HepG2 (cell line): ENCODE measurements around the gene RSBN1L. TPM values are rescaled to one million over a fixed set of nuclear protein-coding genes. Genes with fewer than 3 reads are reported as not detected.
A peak's percentile ranks its signal among the peaks of the same experiment; 100 is the strongest.

ENCODE experiments used
- ARNT ChIP-seq: fragments of 450-650 bp; IDR thresholded peaks from 2 replicates; pipeline ENCODE4 v1.6.1; 2017
- KDM5B ChIP-seq: sonication (generic); formaldehyde crosslinking; IDR thresholded peaks from 2 replicates; pipeline ENCODE4 v1.4.0; 2020; ENCODE audit warnings: missing genetic modification reagents, mild to moderate bottlenecking, borderline replicate concordance
- KLF6 ChIP-seq: IDR thresholded peaks from 2 replicates; pipeline ENCODE4 v1.8.0; 2016; ENCODE audit warnings: missing biosample characterization, missing genetic modification reagents
- NFYC ChIP-seq: IDR thresholded peaks from 2 replicates; pipeline ENCODE4 v1.6.1; 2016; ENCODE audit warnings: missing genetic modification reagents, missing compliant biosample characterization
- TARDBP ChIP-seq: sonication (generic); formaldehyde crosslinking; IDR thresholded peaks from 2 replicates; pipeline ENCODE4 v1.8.0; 2022; ENCODE audit warnings: mild to moderate bottlenecking, missing genetic modification reagents
- ZFX ChIP-seq: sonication (generic); formaldehyde crosslinking; IDR thresholded peaks from 2 replicates; pipeline ENCODE4 v1.4.0; 2020; ENCODE audit warnings: mild to moderate bottlenecking, low read depth, missing genetic modification reagents, moderate library complexity
- ZNF136 ChIP-seq: sonication (generic); formaldehyde crosslinking; IDR thresholded peaks from 2 replicates; pipeline ENCODE4 v1.8.1; 2022; ENCODE audit warnings: low read depth, mild to moderate bottlenecking, moderate library complexity, missing genetic modification reagents
- ZNF780A ChIP-seq: sonication (generic); formaldehyde crosslinking; IDR thresholded peaks from 2 replicates; pipeline ENCODE4 v1.8.0; 2022; ENCODE audit warnings: mild to moderate bottlenecking, missing genetic modification reagents, moderate library complexity
- polyA plus RNA-seq, 8 experiments: library from polyadenylated mRNA; depleted of rRNA in 3 of 8; stranded (reverse) in 7 of 8; unstranded in 1 of 8; fragments of >200 nt; fragmentation: Illumina TruSeq in 4 of 8; extraction: Trizol in 4 of 8; gene quantifications; 2 replicates each; pipeline versions ENCODE4 v1.2.1 to v1.2.3, GENCODE V29; 2011 to 2016; ENCODE audit warnings: low read depth in 4 of 8, missing spikeins in 1 of 8, mixed read lengths in 1 of 8; ENCODE audit not compliant: insufficient read depth in 1 of 8
- total RNA-seq, 5 experiments: library from RNA; depleted of rRNA; stranded (reverse); fragments of >200 nt; fragmentation: Illumina TruSeq; extraction: Trizol; gene quantifications; 2 replicates each; pipeline ENCODE4 v1.2.3, GENCODE V29; 2016; ENCODE audit warnings: low read depth in 1 of 5
- TF ChIP-seq, protein P1 (sequence below), 2 experiments: fragments of 450-650 bp in 1 of 2; sonication (generic) in 1 of 2; formaldehyde crosslinking in 1 of 2; IDR thresholded peaks; 2 replicates each; pipeline versions ENCODE4 v1.6.1 to v1.8.0; 2016 to 2022; ENCODE audit warnings: antibody characterized with exemption in 1 of 2, mild to moderate bottlenecking in 1 of 2, missing genetic modification reagents in 1 of 2
- TF ChIP-seq, protein P2 (sequence below): sonication (generic); formaldehyde crosslinking; IDR thresholded peaks from 2 replicates; pipeline ENCODE4 v1.8.0; 2022; ENCODE audit warnings: mild to moderate bottlenecking, missing genetic modification reagents
- TF ChIP-seq, protein P3 (sequence below): sonication (generic); formaldehyde crosslinking; IDR thresholded peaks from 2 replicates; pipeline ENCODE4 v1.4.0; 2020; ENCODE audit warnings: low read depth, missing genetic modification reagents
- TF ChIP-seq, protein P4 (sequence below): sonication (generic); formaldehyde crosslinking; IDR thresholded peaks from 2 replicates; pipeline ENCODE4 v1.5.1; 2020; ENCODE audit warnings: missing genetic modification reagents, mild to moderate bottlenecking, borderline replicate concordance

RSBN1L gene
- total and polyA plus RNA-seq, 2 of the 13 experiments (the other 11 are each of a cell fraction or from before 2014, with no cell fraction given): 7.7 to 21.3 TPM

DNA sequence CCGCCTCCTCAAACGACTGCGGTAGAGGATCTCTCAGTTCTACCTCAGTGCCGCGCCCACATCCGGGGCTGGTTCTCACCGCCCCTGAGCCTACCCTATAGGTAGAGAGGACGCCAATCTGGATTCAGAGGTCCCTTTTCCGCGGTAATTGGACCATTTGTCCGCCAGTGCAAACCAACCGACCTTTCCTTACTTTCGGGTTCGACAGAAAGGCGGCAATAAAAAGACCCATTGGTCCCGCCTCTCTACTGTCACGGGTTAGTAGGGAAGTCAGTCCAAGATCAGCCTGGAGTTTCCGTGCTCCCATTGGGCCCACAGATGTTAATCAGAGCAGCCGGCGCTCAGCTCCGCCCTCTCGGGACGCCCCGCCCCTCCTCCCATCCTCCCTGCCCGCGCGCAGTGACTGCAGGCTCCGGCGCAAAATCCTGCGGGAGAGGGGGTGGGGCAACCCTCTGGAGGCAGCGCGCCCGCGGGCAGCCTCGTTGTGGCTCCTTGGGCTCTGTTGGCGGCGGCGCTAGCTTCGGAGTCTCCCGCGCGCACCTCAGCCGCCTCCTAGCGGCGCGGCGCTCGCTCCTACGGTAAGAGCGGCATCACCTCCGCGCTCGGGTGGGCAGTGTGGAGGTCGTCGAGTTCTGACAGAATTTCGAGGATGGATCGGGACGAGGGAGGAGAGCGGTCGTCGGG, 102.3 kb downstream of the RSBN1L start, which contains the start of the genes PHTF2 and TMEM60 (continued):
- TF ChIP-seq, protein P1, sequence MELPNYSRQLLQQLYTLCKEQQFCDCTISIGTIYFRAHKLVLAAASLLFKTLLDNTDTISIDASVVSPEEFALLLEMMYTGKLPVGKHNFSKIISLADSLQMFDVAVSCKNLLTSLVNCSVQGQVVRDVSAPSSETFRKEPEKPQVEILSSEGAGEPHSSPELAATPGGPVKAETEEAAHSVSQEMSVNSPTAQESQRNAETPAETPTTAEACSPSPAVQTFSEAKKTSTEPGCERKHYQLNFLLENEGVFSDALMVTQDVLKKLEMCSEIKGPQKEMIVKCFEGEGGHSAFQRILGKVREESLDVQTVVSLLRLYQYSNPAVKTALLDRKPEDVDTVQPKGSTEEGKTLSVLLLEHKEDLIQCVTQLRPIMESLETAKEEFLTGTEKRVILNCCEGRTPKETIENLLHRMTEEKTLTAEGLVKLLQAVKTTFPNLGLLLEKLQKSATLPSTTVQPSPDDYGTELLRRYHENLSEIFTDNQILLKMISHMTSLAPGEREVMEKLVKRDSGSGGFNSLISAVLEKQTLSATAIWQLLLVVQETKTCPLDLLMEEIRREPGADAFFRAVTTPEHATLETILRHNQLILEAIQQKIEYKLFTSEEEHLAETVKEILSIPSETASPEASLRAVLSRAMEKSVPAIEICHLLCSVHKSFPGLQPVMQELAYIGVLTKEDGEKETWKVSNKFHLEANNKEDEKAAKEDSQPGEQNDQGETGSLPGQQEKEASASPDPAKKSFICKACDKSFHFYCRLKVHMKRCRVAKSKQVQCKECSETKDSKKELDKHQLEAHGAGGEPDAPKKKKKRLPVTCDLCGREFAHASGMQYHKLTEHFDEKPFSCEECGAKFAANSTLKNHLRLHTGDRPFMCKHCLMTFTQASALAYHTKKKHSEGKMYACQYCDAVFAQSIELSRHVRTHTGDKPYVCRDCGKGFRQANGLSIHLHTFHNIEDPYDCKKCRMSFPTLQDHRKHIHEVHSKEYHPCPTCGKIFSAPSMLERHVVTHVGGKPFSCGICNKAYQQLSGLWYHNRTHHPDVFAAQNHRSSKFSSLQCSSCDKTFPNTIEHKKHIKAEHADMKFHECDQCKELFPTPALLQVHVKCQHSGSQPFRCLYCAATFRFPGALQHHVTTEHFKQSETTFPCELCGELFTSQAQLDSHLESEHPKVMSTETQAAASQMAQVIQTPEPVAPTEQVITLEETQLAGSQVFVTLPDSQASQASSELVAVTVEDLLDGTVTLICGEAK (IDR thresholded peaks at IDR 0.05): no peak
- TF ChIP-seq, protein P1 (CRISPR knock-in tag; IDR thresholded peaks at IDR 0.05): no peak
- TF ChIP-seq KDM5B (CRISPR knock-in tag): peak; percentile 56; the same call in 1 of the 2 replicates
- TF ChIP-seq, protein P2, sequence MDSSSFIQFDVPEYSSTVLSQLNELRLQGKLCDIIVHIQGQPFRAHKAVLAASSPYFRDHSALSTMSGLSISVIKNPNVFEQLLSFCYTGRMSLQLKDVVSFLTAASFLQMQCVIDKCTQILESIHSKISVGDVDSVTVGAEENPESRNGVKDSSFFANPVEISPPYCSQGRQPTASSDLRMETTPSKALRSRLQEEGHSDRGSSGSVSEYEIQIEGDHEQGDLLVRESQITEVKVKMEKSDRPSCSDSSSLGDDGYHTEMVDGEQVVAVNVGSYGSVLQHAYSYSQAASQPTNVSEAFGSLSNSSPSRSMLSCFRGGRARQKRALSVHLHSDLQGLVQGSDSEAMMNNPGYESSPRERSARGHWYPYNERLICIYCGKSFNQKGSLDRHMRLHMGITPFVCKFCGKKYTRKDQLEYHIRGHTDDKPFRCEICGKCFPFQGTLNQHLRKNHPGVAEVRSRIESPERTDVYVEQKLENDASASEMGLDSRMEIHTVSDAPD (CRISPR knock-in tag): no peak
- 0 out of 2 replicates have a peak, but pooled peaks have one; percentile 66 for TF ChIP-seq ZNF780A (CRISPR knock-in tag)
- TF ChIP-seq, protein P3, sequence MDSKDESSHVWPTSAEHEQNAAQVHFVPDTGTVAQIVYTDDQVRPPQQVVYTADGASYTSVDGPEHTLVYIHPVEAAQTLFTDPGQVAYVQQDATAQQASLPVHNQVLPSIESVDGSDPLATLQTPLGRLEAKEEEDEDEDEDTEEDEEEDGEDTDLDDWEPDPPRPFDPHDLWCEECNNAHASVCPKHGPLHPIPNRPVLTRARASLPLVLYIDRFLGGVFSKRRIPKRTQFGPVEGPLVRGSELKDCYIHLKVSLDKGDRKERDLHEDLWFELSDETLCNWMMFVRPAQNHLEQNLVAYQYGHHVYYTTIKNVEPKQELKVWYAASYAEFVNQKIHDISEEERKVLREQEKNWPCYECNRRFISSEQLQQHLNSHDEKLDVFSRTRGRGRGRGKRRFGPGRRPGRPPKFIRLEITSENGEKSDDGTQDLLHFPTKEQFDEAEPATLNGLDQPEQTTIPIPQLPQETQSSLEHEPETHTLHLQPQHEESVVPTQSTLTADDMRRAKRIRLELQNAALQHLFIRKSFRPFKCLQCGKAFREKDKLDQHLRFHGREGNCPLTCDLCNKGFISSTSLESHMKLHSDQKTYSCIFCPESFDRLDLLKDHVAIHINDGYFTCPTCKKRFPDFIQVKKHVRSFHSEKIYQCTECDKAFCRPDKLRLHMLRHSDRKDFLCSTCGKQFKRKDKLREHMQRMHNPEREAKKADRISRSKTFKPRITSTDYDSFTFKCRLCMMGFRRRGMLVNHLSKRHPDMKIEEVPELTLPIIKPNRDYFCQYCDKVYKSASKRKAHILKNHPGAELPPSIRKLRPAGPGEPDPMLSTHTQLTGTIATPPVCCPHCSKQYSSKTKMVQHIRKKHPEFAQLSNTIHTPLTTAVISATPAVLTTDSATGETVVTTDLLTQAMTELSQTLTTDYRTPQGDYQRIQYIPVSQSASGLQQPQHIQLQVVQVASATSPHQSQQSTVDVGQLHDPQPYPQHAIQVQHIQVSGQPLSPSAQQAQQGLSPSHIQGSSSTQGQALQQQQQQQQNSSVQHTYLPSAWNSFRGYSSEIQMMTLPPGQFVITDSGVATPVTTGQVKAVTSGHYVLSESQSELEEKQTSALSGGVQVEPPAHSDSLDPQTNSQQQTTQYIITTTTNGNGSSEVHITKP (CRISPR knock-in tag): peak; percentile 56; the same call in 1 of the 2 replicates
- TF ChIP-seq ARNT: no peak
- TF ChIP-seq ZNF136: peak; percentile 52; the same call in 1 of the 2 replicates
- peak; percentile 35 for TF ChIP-seq ZFX (CRISPR knock-in tag)
- TF ChIP-seq, protein P4, sequence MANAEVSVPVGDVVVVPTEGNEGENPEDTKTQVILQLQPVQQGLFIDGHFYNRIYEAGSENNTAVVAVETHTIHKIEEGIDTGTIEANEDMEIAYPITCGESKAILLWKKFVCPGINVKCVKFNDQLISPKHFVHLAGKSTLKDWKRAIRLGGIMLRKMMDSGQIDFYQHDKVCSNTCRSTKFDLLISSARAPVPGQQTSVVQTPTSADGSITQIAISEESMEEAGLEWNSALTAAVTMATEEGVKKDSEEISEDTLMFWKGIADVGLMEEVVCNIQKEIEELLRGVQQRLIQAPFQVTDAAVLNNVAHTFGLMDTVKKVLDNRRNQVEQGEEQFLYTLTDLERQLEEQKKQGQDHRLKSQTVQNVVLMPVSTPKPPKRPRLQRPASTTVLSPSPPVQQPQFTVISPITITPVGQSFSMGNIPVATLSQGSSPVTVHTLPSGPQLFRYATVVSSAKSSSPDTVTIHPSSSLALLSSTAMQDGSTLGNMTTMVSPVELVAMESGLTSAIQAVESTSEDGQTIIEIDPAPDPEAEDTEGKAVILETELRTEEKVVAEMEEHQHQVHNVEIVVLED (CRISPR knock-in tag): peak; percentile 56
- TF ChIP-seq KLF6 (CRISPR knock-in tag): peak; percentile 84
- peak; percentile 52; the same call in 1 of the 2 replicates for TF ChIP-seq TARDBP (CRISPR knock-in tag)
- TF ChIP-seq NFYC (CRISPR knock-in tag): peak; percentile 98
